ENCODE data around the gene UGDH.

UGDH gene

DNA sequence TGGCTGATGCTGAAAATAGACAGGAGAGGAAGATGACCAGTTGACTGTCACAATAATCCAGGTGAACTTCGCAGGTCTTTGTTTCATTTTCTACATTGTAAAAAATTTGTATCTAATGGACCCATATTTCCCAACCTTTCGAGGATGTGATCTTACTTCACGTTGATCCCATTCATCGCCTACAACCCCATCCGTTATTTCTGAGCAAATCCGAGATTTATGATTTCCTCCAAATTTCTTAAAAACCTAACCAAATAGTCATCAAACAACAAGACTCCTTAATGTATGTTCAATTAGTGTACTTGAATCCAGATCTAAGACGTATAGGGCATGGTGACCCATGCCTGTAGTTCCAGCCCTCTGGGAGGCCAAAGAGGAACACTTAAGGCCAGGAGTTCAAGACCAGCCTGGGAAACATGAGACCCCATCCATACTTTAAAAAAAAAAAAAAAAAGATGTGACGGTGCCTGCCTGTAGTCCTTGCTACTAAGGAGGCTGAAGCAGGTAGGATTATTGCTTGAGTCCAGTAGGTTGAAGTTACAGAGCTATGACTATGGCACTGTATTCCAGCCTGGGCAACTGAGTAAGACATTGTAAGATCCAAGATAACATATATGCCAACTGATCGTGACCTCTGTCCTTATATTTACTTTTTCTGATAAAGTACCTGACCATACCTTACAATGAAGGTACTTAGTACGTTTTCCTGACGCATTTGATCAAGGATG lies 74.2 kb downstream of the UGDH start:
- TF ChIP-seq, protein P1, sequence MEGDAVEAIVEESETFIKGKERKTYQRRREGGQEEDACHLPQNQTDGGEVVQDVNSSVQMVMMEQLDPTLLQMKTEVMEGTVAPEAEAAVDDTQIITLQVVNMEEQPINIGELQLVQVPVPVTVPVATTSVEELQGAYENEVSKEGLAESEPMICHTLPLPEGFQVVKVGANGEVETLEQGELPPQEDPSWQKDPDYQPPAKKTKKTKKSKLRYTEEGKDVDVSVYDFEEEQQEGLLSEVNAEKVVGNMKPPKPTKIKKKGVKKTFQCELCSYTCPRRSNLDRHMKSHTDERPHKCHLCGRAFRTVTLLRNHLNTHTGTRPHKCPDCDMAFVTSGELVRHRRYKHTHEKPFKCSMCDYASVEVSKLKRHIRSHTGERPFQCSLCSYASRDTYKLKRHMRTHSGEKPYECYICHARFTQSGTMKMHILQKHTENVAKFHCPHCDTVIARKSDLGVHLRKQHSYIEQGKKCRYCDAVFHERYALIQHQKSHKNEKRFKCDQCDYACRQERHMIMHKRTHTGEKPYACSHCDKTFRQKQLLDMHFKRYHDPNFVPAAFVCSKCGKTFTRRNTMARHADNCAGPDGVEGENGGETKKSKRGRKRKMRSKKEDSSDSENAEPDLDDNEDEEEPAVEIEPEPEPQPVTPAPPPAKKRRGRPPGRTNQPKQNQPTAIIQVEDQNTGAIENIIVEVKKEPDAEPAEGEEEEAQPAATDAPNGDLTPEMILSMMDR (IDR thresholded peaks at IDR 0.05; ENCODE audit: insufficient read depth, low read depth, low read length, missing control alignments) = no peak
- H3K4me3 ChIP-seq (ENCODE audit: low read depth, low read length) = no peak overlapping the region
- DNase-seq (ENCODE audit: low read depth) = no peak

DNA sequence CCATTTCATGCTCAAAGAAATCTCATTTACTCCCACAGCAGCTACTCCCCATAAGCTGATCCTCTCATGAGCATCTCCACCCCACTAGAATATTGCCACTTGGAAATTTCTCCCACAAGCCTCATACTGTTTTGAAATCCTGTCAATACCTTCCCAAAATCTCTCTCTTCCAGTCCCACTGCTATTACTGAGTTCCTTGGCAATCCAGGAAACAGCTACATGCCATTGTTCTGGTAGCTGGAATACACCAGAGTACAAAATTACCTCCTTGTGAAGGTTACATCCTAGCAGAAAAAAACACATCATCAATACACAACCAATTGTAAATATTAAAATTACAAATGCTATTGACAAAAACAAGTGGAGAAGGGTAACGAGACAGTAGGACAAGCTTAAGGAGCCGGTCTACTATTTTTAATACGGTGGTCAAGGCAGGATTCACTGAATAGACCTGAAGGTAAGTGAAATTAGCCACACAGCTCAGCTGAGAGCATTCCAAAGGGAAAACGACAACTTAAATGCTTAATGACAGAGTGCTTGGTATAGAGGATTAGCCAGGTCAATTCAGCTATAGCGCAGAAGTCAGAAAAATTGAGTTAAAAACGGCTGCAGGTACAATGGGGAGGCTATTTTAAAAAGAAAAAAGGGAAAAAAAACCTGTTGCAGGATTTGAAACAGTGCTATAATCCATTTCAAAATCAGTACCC lies 74.9 kb downstream of the UGDH start:
- no peak for DNase-seq (ENCODE audit: low read depth)
- no peak overlapping the region for H3K4me3 ChIP-seq (ENCODE audit: low read depth, low read length)
- TF ChIP-seq, protein P1 (IDR thresholded peaks at IDR 0.05; ENCODE audit: insufficient read depth, low read depth, low read length, missing control alignments) = no peak

GRCh38 chr4:39451423-39452023 lies 75.7 kb downstream of the UGDH start:
- no peak for DNase-seq (ENCODE audit: low read depth)
- TF ChIP-seq, protein P1 (IDR thresholded peaks at IDR 0.05; ENCODE audit: insufficient read depth, low read depth, low read length, missing control alignments) = no peak
- H3K4me3 ChIP-seq (ENCODE audit: low read depth, low read length) = no peak overlapping the region

DNA sequence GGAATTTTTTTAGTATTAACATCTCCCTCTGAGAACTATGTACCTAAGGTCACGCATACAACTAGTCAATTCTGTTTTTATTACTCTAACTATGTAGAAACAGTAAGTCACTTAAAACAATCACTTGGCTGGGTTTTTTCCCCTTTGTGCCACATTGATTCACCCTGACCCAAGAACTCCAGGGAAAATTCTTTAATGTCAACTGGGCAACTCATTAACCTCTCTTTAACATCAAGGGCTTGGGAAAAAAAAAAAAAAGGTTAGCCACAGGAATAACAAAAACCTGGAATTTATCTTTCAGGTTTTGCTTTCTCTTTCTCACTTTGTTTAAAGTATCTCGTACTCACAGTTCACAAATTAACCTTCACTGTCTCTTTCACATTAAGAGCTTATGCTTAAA lies 76.6 kb downstream of the UGDH start:
- TF ChIP-seq, protein P1 (IDR thresholded peaks at IDR 0.05; ENCODE audit: insufficient read depth, low read depth, low read length, missing control alignments) = no peak
- no peak overlapping the region for H3K4me3 ChIP-seq (ENCODE audit: low read depth, low read length)

More for the DNA sequence above, 76.6 kb downstream of the UGDH start:
- DNase-seq (ENCODE audit: low read depth) = no peak

All from GM12865 (cell line).